IPS DF 4.7 (cell line): ENCODE data around the gene HADHA.

Experiments
- DNase-seq: peaks from one replicate; pipeline ENCODE4 v3.0.0-alpha.2; 2013; ENCODE audit warnings: low spot score; ENCODE audit errors: extremely low read depth

Gene HADHA

GRCh38 chr2:26193578-26194231 is 50.7 kb downstream of the HADHA start:
- DNase-seq: no peak

- no peak for DNase-seq
These were observed 52.9 kb downstream of the HADHA start for GRCh38 chr2:26191316-26192159.

- DNase-seq: no peak
These were observed 54.1 kb downstream of the HADHA start for GRCh38 chr2:26190369-26190768.

- DNase-seq: no peak
These were observed 54.7 kb downstream of the HADHA start for GRCh38 chr2:26189751-26190150.

GRCh38 chr2:26189123-26189522 is 55.3 kb downstream of the HADHA start:
- DNase-seq: no peak

- no peak for DNase-seq
These were observed 56.8 kb downstream of the HADHA start for GRCh38 chr2:26187537-26188104.

- DNase-seq: no peak
These were observed 57.3 kb downstream of the HADHA start for GRCh38 chr2:26187114-26187513.

- no peak for DNase-seq
These were observed 58.3 kb downstream of the HADHA start for GRCh38 chr2:26185954-26186770.

- no peak for DNase-seq
These were observed 59.0 kb downstream of the HADHA start for GRCh38 chr2:26185304-26185928.

- no peak for DNase-seq
These were observed 59.7 kb downstream of the HADHA start for GRCh38 chr2:26184555-26185303.

GRCh38 chr2:26184121-26184520 is 60.3 kb downstream of the HADHA start:
- DNase-seq: no peak

GRCh38 chr2:26182887-26183630 is 61.4 kb downstream of the HADHA start:
- no peak for DNase-seq

- no peak for DNase-seq
These were observed 62.0 kb downstream of the HADHA start for GRCh38 chr2:26182441-26182840.

- no peak for DNase-seq
These were observed 65.0 kb downstream of the HADHA start for GRCh38 chr2:26179446-26179913.

GRCh38 chr2:26178746-26179436 is 65.5 kb downstream of the HADHA start:
- DNase-seq: no peak

- no peak for DNase-seq
These were observed 66.2 kb downstream of the HADHA start for GRCh38 chr2:26178246-26178645.

GRCh38 chr2:26177122-26177521 is 67.3 kb downstream of the HADHA start:
- no peak for DNase-seq

GRCh38 chr2:26176279-26176615 is 68.2 kb downstream of the HADHA start:
- DNase-seq: no peak
